ENCODE measurements around the gene MMP3.

The MMP3 gene

GRCh38 chr11:102831489-102832440 lies 11.6 kb downstream of the MMP3 start:
- DNase-seq, result peak; percentile 74

DNA sequence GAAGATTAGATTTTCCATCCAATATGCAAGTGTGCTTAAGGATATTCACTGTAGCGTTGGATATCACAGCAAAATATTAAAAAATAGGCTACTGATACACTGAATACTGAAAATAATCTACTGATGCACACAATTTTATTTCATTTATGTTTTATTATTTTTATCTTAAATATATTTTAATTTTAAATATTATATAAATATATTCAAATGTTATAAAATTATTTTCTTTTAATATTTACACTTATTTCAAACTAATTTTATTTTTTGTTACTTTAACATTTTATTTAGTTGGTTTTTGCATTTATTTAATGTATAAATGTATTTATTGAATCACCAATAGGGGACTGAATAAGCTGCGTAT lies 12.3 kb downstream of the MMP3 start:
- no peak for DNase-seq

DNA sequence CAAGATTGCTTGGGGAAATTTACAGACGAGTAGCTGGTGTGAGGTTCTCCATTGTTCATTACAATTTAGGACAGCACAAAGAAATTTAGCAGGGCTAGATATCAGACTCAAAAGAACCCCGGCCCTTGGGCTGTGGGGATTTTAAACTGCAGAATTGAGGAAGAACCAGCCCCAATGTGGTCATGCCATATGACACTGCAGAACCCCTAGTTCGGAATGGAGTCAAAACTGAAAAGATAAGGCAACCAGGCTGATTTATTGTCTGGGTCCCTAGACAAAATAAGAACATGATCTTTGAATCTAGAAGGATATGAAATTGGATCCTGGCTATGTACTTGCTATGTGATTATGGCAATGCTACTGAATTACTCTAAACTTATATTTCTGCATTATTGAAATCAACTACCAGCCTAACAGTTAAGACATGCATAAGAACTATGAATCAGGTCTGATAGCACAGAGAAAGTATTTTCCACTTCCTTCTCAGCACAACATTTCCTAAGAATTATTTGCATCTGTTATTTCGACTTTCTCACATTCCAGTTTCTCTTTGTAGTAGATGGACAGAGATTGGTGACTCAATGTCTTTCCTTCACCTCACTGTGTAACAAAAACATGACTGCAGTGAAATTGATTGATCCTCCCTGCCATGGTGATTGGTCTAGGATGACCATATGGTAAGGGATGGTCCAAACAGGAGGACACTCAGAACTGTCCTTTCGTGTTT lies 13.2 kb downstream of the MMP3 start:
- DNase-seq, result peak; percentile 59

- no peak for DNase-seq
Observed at GRCh38 chr11:102829316-102830000, 14.0 kb downstream of the MMP3 start.

- peak; percentile 20 for DNase-seq
Observed at GRCh38 chr11:102824556-102824955, 18.9 kb downstream of the MMP3 start.

GRCh38 chr11:102819491-102819890 lies 23.9 kb downstream of the MMP3 start:
- no peak for DNase-seq

- DNase-seq, result no peak
Observed at GRCh38 chr11:102813484-102813883, 29.9 kb downstream of the MMP3 start.

GRCh38 chr11:102812188-102812587 lies 31.2 kb downstream of the MMP3 start:
- no peak for DNase-seq

GRCh38 chr11:102810950-102811660 lies 32.3 kb downstream of the MMP3 start:
- peak; percentile 47 for DNase-seq

DNA sequence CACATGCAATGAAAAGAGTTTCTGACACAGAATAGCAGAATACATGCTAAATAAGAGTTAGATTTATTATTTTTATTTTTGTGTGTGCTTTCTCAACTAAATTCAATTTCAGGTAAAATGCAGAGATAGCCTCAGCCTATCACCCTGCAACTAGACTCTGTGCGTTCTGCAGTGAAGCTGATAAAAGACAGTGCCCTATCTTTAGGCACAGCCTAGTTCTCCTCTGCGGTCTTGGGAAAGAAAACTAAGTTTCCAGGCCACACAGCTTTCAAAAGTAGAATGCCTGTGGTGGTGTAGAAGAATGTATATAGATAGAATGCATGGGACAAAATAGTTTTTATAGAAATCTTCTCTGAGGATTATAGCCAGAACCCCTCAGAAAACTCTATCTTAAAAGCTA lies 33.4 kb downstream of the MMP3 start:
- no peak for DNase-seq

GRCh38 chr11:102807921-102808320 lies 35.5 kb downstream of the MMP3 start:
- DNase-seq, result no peak

DNA sequence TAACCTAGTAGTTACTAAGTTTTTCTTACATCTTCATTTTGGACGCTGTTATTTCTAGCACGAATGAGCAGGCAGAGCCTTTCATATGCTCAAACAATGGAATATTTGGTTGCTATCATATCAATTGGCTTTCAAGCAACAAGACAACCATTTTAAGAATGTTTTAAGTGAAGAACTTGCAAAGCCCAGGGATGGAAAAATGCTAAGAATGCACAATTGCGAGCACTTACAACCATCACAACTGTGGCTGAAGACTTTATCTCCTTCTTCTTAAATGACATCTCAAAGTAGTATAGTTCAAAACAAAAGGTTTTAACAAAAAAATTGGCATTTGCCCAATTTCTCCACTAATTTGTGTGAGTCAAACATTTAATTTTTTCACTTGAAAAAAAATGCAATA lies 37.1 kb downstream of the MMP3 start:
- peak; percentile 64 for DNase-seq

DNA sequence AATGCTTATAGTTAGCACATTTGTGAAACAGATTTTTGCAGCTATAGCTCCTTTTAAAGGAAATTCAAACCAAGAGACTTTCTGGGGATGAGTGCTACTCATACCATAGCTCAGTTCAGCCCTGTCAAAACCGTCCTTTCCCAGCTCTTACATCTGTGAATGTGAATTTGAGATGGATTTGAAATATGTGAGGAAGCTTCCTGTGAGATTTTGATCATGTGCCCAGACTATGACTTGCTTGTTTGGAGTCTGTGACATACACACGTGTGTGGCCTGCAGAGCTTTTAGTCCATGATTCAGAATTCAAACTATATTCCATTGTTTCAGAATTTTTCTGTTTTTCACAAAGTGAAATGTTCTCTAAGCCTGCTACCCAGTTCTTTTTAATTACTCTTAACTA lies 41.1 kb downstream of the MMP3 start:
- peak; percentile 96 for DNase-seq

GRCh38 chr11:102800767-102801166 lies 42.6 kb downstream of the MMP3 start:
- DNase-seq, result no peak

GRCh38 chr11:102799681-102800340 lies 43.6 kb downstream of the MMP3 start:
- DNase-seq, result peak; percentile 48

GRCh38 chr11:102798012-102798746 lies 45.2 kb downstream of the MMP3 start, which contains the start of gene MMP1:
Gene MMP1 (minus strand): TSS chr11:102798160. CDS start chr11:102798092, 68 bp downstream.
- DNase-seq, result peak; percentile 88

- DNase-seq, result peak; percentile 53
Observed at GRCh38 chr11:102794382-102794781, 49.0 kb downstream of the MMP3 start.

- DNase-seq, result no peak
Observed at GRCh38 chr11:102793677-102794290, 49.6 kb downstream of the MMP3 start.

- no peak for DNase-seq
Observed at GRCh38 chr11:102792604-102793003, 50.8 kb downstream of the MMP3 start.

GRCh38 chr11:102791271-102792036 lies 52.0 kb downstream of the MMP3 start:
- no peak for DNase-seq

Data from fibroblast of skin of right quadriceps (primary cell).